ENCODE results near the gene PLA2G4B. TPM values are rescaled to one million over a fixed set of nuclear protein-coding genes. Genes with fewer than 3 reads are reported as not detected.

Gene PLA2G4B
- total RNA-seq, 3 donors from 2014 or later (not counting 1 experiment from before 2014, with no cell fraction given): 15.2 to 17.5 (median 17.4) TPM

GRCh38 chr15:41886741-41887140, 48.1 kb downstream of the PLA2G4B start:
- WGBS (ENCODE audit: insufficient coverage): 99% methylated on average over 7 of the region's 7 CpGs
- no peaks in the 10 kb centered on the region for H3K9me3 Mint-ChIP-seq
- peaks cover 28% of the 10 kb centered on the region for H3K4me1 ChIP-seq (ENCODE audit: control insufficient read depth, insufficient read depth, low read length)
- no peaks in the 10 kb centered on the region for H3K36me3 Mint-ChIP-seq
- H3K4me3 ChIP-seq (ENCODE audit: low read length): no peak overlapping the region
- H3K27ac Mint-ChIP-seq: no peak overlapping the region
- H3K27me3 ChIP-seq (ENCODE audit: control insufficient read depth, insufficient read depth, low read length): no peaks in the 10 kb centered on the region
- peaks cover 10 to 31% of the 10 kb centered on the region in 2 donors for H3K4me1 Mint-ChIP-seq
- no peaks in the 10 kb centered on the region for H3K9me3 ChIP-seq (ENCODE audit: control insufficient read depth, insufficient read depth, low read length)
- TF ChIP-seq, protein P1, sequence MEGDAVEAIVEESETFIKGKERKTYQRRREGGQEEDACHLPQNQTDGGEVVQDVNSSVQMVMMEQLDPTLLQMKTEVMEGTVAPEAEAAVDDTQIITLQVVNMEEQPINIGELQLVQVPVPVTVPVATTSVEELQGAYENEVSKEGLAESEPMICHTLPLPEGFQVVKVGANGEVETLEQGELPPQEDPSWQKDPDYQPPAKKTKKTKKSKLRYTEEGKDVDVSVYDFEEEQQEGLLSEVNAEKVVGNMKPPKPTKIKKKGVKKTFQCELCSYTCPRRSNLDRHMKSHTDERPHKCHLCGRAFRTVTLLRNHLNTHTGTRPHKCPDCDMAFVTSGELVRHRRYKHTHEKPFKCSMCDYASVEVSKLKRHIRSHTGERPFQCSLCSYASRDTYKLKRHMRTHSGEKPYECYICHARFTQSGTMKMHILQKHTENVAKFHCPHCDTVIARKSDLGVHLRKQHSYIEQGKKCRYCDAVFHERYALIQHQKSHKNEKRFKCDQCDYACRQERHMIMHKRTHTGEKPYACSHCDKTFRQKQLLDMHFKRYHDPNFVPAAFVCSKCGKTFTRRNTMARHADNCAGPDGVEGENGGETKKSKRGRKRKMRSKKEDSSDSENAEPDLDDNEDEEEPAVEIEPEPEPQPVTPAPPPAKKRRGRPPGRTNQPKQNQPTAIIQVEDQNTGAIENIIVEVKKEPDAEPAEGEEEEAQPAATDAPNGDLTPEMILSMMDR (IDR thresholded peaks at IDR 0.05): no peak
- DNase-seq: no peak
- intact Hi-C loops (cut with micrococcal nuclease): no loop called here
- no peaks in the 10 kb centered on the region for H3K27me3 Mint-ChIP-seq (ENCODE audit: low read depth in 2 of 2)
- H3K27ac ChIP-seq (ENCODE audit: low read length): no peak overlapping the region
- no peak for ATAC-seq
- no peak overlapping the region for H3K4me3 Mint-ChIP-seq
- H3K36me3 ChIP-seq (ENCODE audit: control insufficient read depth, insufficient read depth, low read length): no peaks in the 10 kb centered on the region

DNA sequence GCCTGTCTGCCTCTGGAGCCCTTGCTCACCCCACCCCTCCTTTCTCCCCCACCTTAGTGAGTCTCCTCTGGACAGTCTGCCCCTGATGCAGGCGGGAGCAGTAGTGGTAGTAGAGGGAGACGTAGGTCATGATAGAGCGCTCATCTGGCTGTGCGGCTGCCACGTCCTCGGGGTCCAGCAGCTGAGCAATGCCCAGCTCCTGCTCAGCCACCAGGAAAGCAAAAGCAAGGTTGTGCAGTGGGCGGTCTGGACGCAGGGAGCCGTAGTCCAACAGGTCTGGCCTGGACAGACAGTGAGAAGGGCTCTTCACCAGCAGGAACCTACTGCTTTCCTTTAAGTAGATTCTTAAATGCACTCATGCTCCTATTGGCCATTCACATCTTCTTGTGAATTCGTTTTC, 48.5 kb downstream of the PLA2G4B start:
- TF ChIP-seq, protein P1 (IDR thresholded peaks at IDR 0.05): no peak
- Mint-ChIP-seq H3K27ac (no peak overlapping the region), H3K4me1 (peaks cover 10 to 32% of the 10 kb centered on the region in 2 donors), H3K27me3 (ENCODE audit: low read depth in 2 of 2) (no peaks in the 10 kb centered on the region), H3K36me3 (no peaks in the 10 kb centered on the region), H3K9me3 (no peaks in the 10 kb centered on the region), H3K4me3 (peak overlapping the region; percentile 2)
- intact Hi-C loops (cut with micrococcal nuclease): no loop called here
- no peak overlapping the region for H3K27ac ChIP-seq (ENCODE audit: low read length)
- H3K27me3 ChIP-seq (ENCODE audit: control insufficient read depth, insufficient read depth, low read length): no peaks in the 10 kb centered on the region
- peaks cover 28% of the 10 kb centered on the region for H3K4me1 ChIP-seq (ENCODE audit: control insufficient read depth, insufficient read depth, low read length)
- H3K4me3 ChIP-seq (ENCODE audit: low read length): no peak overlapping the region
- no peaks in the 10 kb centered on the region for H3K36me3 ChIP-seq (ENCODE audit: control insufficient read depth, insufficient read depth, low read length)
- no peaks in the 10 kb centered on the region for H3K9me3 ChIP-seq (ENCODE audit: control insufficient read depth, insufficient read depth, low read length)
- WGBS (ENCODE audit: insufficient coverage): 93% methylated on average over 10 of the region's 10 CpGs
- DNase-seq (no peak), ATAC-seq (no peak)

DNA sequence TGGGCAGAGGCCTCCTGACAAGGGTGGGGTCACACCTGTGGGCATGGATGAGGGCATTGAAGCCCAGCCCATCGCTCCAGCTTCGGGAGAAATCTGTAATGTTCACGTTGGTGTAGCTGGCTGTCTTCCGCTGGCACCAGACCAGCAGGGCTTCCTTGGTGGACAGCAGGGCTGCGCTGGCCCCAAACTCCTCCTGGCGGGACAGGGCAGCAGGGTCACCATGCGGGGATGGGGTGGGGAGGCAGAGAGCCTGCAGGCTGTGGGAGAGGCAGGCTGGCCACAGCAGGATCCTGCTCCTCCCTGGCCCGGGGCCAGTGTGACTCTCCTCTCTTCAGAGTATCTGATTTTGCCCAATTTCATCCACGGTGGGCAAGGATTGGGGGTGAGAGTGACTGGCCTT, 49.2 kb downstream of the PLA2G4B start:
- H3K36me3 ChIP-seq (ENCODE audit: control insufficient read depth, insufficient read depth, low read length): no peaks in the 10 kb centered on the region
- Mint-ChIP-seq H3K9me3 (no peaks in the 10 kb centered on the region), H3K27ac (no peak overlapping the region), H3K4me3 (no peak overlapping the region), H3K36me3 (no peaks in the 10 kb centered on the region), H3K27me3 (ENCODE audit: low read depth in 2 of 2) (no peaks in the 10 kb centered on the region), H3K4me1 (peaks cover 10 to 39% of the 10 kb centered on the region in 2 donors)
- ATAC-seq: no peak
- no peak overlapping the region for H3K27ac ChIP-seq (ENCODE audit: low read length)
- no peak for DNase-seq
- H3K27me3 ChIP-seq (ENCODE audit: control insufficient read depth, insufficient read depth, low read length): no peaks in the 10 kb centered on the region
- H3K9me3 ChIP-seq (ENCODE audit: control insufficient read depth, insufficient read depth, low read length): no peaks in the 10 kb centered on the region
- TF ChIP-seq, protein P1 (IDR thresholded peaks at IDR 0.05): no peak
- no peak overlapping the region for H3K4me3 ChIP-seq (ENCODE audit: low read length)
- intact Hi-C loops (cut with micrococcal nuclease): no loop called here
- peaks cover 31% of the 10 kb centered on the region for H3K4me1 ChIP-seq (ENCODE audit: control insufficient read depth, insufficient read depth, low read length)
- 96% methylated on average over 9 of the region's 9 CpGs for WGBS (ENCODE audit: insufficient coverage)

GRCh38 chr15:41888662-41889253, 50.1 kb downstream of the PLA2G4B start:
- Histone ChIP-seq H3K27me3 (ENCODE audit: control insufficient read depth, insufficient read depth, low read length) (no peaks in the 10 kb centered on the region), H3K27ac (ENCODE audit: low read length) (no peak overlapping the region), H3K4me1 (ENCODE audit: control insufficient read depth, insufficient read depth, low read length) (peaks cover 40% of the 10 kb centered on the region), H3K36me3 (ENCODE audit: control insufficient read depth, insufficient read depth, low read length) (no peaks in the 10 kb centered on the region), H3K9me3 (ENCODE audit: control insufficient read depth, insufficient read depth, low read length) (no peaks in the 10 kb centered on the region), H3K4me3 (ENCODE audit: low read length) (no peak overlapping the region)
- no peaks in the 10 kb centered on the region for H3K27me3 Mint-ChIP-seq (ENCODE audit: low read depth in 2 of 2)
- peak overlapping the region; percentile 61 to 84 for H3K27ac Mint-ChIP-seq
- peak overlapping the region; percentile 17 for H3K4me3 Mint-ChIP-seq
- intact Hi-C loops (cut with micrococcal nuclease): no loop called here
- 55% methylated on average over 7 of the region's 7 CpGs for WGBS (ENCODE audit: insufficient coverage)
- ATAC-seq (peak in 2 of 3 donors; percentile 41 to 44), DNase-seq (peak in 1 of 2 donors; percentile 24)
- no peaks in the 10 kb centered on the region for H3K36me3 Mint-ChIP-seq
- H3K4me1 Mint-ChIP-seq: peaks cover 10 to 42% of the 10 kb centered on the region in 2 donors
- H3K9me3 Mint-ChIP-seq: no peaks in the 10 kb centered on the region
- TF ChIP-seq, protein P1 (IDR thresholded peaks at IDR 0.05): no peak
